ENCODE measurements around the gene ARL5C. TPM values are rescaled to one million over a fixed set of nuclear protein-coding genes. Genes with fewer than 3 reads are reported as not detected.

ARL5C gene
- total RNA-seq, 4 donors from 2014 or later = not detected

DNA sequence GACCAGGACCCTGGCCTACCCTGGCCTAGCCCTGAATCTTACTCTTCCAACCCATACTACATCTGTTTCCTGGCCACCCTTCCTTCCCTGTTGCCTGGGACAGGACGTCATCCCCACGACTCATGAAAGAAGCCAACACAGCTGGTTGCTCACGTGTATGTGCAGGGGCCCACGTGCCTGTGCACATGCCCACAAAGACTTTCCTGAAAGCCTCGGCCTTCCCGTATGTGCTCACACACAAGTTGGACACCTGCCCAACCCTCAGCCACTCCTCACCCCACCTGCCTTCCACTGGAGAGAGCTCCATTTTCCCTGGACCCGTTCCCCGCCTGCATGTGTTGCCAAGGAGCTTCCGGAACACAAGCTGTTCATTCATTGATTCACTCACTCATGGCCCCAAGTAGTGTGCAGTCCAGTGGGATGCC, 21.5 kb downstream of the ARL5C start:
- whole genome bisulfite sequencing, 2 donors = 30 to 35% methylated on average over 5 to 9 of the region's 9 CpGs
- H3K9me3 ChIP-seq = no peaks in the 10 kb centered on the region
- TF ChIP-seq, protein P1, sequence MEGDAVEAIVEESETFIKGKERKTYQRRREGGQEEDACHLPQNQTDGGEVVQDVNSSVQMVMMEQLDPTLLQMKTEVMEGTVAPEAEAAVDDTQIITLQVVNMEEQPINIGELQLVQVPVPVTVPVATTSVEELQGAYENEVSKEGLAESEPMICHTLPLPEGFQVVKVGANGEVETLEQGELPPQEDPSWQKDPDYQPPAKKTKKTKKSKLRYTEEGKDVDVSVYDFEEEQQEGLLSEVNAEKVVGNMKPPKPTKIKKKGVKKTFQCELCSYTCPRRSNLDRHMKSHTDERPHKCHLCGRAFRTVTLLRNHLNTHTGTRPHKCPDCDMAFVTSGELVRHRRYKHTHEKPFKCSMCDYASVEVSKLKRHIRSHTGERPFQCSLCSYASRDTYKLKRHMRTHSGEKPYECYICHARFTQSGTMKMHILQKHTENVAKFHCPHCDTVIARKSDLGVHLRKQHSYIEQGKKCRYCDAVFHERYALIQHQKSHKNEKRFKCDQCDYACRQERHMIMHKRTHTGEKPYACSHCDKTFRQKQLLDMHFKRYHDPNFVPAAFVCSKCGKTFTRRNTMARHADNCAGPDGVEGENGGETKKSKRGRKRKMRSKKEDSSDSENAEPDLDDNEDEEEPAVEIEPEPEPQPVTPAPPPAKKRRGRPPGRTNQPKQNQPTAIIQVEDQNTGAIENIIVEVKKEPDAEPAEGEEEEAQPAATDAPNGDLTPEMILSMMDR (IDR thresholded peaks at IDR 0.05) = no peak
- TF ChIP-seq POLR2A (IDR thresholded peaks at IDR 0.05) = no peak
- H3K4me1 ChIP-seq = peaks cover 17 to 37% (median 18%) of the 10 kb centered on the region in 3 donors
- no peaks in the 10 kb centered on the region for H3K36me3 ChIP-seq
- intact Hi-C loops (cut with DNase I) = no loop called here
- H3K27ac ChIP-seq = peak overlapping the region; percentile 33 to 82 (median 70)
- peak; percentile 30 for DNase-seq
- H3K27me3 ChIP-seq = no peaks in the 10 kb centered on the region
- no peak overlapping the region for H3K4me3 ChIP-seq

DNA sequence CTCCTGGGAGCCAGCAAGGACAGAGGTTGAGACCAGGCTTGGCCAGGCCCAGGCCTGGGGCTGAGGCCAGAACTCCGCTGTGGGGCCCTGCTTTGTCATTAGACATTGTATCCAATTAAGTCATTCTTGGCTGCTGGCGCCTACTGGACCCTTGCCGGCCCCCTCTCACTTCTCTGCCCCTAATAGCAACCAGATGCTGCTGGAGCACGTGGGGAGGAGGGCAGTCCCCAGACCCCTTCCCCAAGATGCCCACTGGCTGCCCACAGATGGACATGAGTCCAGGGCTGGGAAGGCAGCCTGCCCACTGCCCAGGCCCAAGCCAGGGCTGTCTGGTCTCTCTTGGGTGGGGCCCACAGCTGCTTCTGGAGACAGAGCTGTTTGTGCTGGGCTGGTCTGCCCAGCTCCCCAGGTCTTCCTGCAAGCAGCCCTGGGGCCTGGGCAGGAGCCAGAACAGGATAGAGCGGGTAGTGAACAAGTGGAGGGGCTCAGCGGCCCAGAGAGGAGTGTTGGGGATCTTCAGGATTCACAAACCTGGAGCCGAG, 22.3 kb downstream of the ARL5C start:
- WGBS, 2 donors = 81 to 86% methylated on average over 1 to 4 of the region's 7 CpGs
- no peak for TF ChIP-seq POLR2A (IDR thresholded peaks at IDR 0.05)
- TF ChIP-seq, protein P1 (IDR thresholded peaks at IDR 0.05) = no peak
- no peak for DNase-seq
- Histone ChIP-seq H3K4me1 (peaks cover 18 to 45% (median 22%) of the 10 kb centered on the region in 3 donors), H3K27ac (peak overlapping the region; percentile 33 to 82 (median 70)), H3K27me3 (no peaks in the 10 kb centered on the region), H3K36me3 (no peaks in the 10 kb centered on the region), H3K4me3 (no peak overlapping the region), H3K9me3 (no peaks in the 10 kb centered on the region)
- intact Hi-C loops (cut with DNase I) = no loop called here

DNA sequence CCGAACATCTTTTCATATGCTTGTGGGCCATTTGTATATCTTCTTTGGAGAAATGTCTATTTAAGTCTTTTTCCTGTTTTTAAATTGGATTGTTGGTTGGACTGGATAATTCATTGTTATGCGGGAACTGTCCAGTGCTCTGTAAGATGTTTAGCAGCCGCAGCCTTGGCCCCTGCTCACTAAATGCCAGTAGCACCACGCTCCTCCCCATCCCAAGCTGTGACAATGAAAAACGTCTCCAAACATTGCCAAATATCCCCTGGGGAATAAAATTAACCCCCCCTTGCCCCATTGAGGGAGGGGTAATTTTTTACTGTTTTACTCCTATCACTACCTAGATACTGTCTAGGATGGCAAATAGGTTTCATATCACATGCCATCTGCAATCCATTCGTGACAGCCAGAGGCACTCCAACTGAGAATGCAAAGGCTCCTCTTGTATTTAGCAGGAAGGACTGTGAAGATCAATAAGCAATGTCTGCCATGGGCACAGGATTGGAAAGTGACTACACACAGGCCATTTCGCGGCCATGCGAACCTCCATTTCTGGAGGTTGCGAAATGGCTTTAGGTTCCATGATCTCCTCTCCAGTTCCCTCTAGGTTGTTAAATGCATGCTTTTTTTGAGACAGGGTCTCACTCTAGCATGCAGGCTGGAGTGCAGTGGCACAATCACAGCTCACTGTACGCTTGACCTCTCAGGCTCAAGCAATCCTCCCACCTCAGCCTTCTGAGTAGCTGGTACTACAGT, 23.9 kb downstream of the ARL5C start:
- Histone ChIP-seq H3K27ac (no peak overlapping the region), H3K4me1 (peaks cover 18 to 44% (median 22%) of the 10 kb centered on the region in 3 donors), H3K9me3 (no peaks in the 10 kb centered on the region), H3K4me3 (no peak overlapping the region), H3K27me3 (no peaks in the 10 kb centered on the region), H3K36me3 (no peaks in the 10 kb centered on the region)
- DNase-seq = no peak
- TF ChIP-seq, protein P1 (IDR thresholded peaks at IDR 0.05) = no peak
- no peak for TF ChIP-seq POLR2A (IDR thresholded peaks at IDR 0.05)
- intact Hi-C loops (cut with DNase I) = no loop called here
- 86% methylated on average over 11 of the region's 11 CpGs for WGBS, 2 donors

DNA sequence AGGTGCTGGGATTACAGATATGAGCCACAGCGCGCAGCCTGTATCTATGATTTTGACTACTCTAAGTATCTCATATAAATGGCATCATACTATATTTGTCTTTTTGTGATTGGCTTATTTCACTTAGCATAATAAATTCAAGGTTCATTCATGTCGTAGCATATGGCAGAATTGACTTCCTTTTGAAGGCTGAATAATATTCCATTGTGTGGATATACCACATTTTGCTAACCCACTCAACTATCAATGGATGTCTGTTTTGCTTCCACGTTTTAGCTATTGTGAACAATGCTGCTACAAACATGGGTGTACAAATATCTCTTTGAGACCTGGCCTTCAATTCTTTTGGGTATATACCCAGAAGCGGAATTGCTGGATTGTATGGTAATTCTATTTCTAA, 24.7 kb downstream of the ARL5C start:
- WGBS, 2 donors = 89 to 92% methylated on average over 5 of the region's 5 CpGs
- intact Hi-C loops (cut with DNase I) = no loop called here
- H3K27ac ChIP-seq = no peak overlapping the region
- no peak for TF ChIP-seq POLR2A (IDR thresholded peaks at IDR 0.05)
- TF ChIP-seq, protein P1 (IDR thresholded peaks at IDR 0.05) = no peak
- H3K9me3 ChIP-seq = no peaks in the 10 kb centered on the region
- peaks cover 18 to 44% (median 22%) of the 10 kb centered on the region in 3 donors for H3K4me1 ChIP-seq
- DNase-seq = no peak
- H3K27me3 ChIP-seq = no peaks in the 10 kb centered on the region
- H3K4me3 ChIP-seq = no peak overlapping the region
- no peaks in the 10 kb centered on the region for H3K36me3 ChIP-seq

DNA sequence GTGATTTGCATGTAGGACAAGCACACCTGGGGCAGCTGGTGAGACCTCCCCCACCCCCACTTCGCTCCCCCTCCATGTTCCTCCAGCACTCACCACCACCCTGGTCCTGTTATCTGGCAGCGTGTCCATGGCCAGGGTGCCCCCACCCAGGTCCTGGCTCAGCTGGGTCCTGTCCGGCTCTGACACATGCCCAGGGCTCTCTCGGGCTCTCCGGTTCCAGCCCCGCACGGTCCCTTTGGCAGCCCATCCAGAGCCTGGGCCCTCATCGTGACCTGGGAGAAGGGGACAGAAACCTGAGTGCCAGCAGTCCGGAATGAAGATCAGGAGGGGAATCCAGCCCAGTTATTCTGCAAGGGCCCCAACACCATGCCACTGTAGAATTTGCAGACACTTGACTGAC, 26.4 kb downstream of the ARL5C start:
- 89 to 100% methylated on average over 1 to 6 of the region's 9 CpGs for WGBS, 2 donors

More for the DNA sequence above, 26.4 kb downstream of the ARL5C start:
- no peaks in the 10 kb centered on the region for H3K36me3 ChIP-seq
- peaks cover 12 to 34% (median 18%) of the 10 kb centered on the region in 3 donors for H3K4me1 ChIP-seq
- intact Hi-C loops (cut with DNase I) = no loop called here
- DNase-seq = no peak
- TF ChIP-seq, protein P1 (IDR thresholded peaks at IDR 0.05) = no peak
- TF ChIP-seq POLR2A (IDR thresholded peaks at IDR 0.05) = no peak
- H3K9me3 ChIP-seq = no peaks in the 10 kb centered on the region
- peak overlapping the region in 2 of 4 donors; percentile 39 to 52 for H3K27ac ChIP-seq
- H3K27me3 ChIP-seq = no peaks in the 10 kb centered on the region
- H3K4me3 ChIP-seq = no peak overlapping the region

Data from esophagus squamous epithelium (tissue), 5 donors.